AG04450 (cell line): Measurements from ENCODE around the gene SPAG9. TPM values are rescaled to one million over a fixed set of nuclear protein-coding genes. Genes with fewer than 3 reads are reported as not detected.

Source experiments
- CTCF ChIA-PET: fragments of 300-600, 350-600 bp; formaldehyde crosslinking; extraction: SDS; loops from one replicate; lab custom pipeline; 2022; ENCODE audit warnings: antibody characterized with exemption, inconsistent platforms; lab: Charles Lee
- POLR2A ChIA-PET: fragments of 350-600 bp; formaldehyde crosslinking; extraction: SDS; loops from one replicate; lab custom pipeline; 2021; ENCODE audit warnings: antibody characterized with exemption, inconsistent platforms; lab: Yijun Ruan, JAX
- DNase-seq: peaks from one replicate; pipeline ENCODE4 v3.0.0-alpha.2; 2011; ENCODE audit warnings: low read depth, low spot score
- H3K27ac ChIP-seq: one replicate; pipeline ENCODE4 v1.5.1; 2012; ENCODE audit warnings: low read depth, low read length, control low read depth
- H3K27me3 ChIP-seq: one replicate; pipeline ENCODE4 v1.6.0; 2012; ENCODE audit warnings: low read length; ENCODE audit not compliant: control insufficient read depth, insufficient read depth
- H3K4me3 ChIP-seq: 2 replicates; pipeline ENCODE4 v1.5.1; 2011; ENCODE audit warnings: mild to moderate bottlenecking, low read depth, low read length, control low read depth
- H3K9me3 ChIP-seq: 2 replicates; pipeline ENCODE4 v1.5.1; 2012; ENCODE audit warnings: low read length; ENCODE audit not compliant: control insufficient read depth, insufficient read depth
- polyA plus RNA-seq: library from polyadenylated mRNA; depleted of rRNA; stranded (reverse); fragments of >200 nt; gene quantifications from 2 replicates; pipeline ENCODE4 v1.2.3, GENCODE V29; 2011
- TF ChIP-seq, protein P1 (sequence below): IDR thresholded peaks from 2 replicates; pipeline ENCODE4 v1.5.1; 2011; ENCODE audit warnings: low read depth, low read length, control low read depth, inconsistent platforms

The SPAG9 gene
- polyA plus RNA-seq, 1 experiment: 42.1 TPM

DNA sequence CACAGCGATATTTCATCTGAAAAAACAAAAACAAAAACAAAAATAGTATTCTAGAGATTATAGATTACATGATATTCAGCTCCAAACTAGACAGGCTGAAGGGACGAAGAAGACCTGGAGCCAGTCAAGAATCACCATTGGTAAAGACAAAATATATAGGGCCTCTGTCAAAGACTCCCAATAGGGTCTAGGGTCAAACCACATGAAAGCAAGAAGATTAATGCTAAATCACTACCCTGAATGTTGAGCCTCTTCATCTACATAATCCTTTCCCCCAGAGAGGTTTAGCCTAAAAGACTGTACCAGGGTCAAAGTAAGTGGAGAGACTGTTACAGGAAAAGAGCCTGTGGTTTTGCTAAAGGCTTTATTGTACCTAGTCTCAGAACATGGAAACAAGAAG is 21.9 kb upstream of the SPAG9 start:
- no peaks in the 10 kb centered on the region for H3K9me3 ChIP-seq
- no peak overlapping the region for H3K27ac ChIP-seq
- ChIA-PET POLR2A (no interaction called here), CTCF (interaction anchor here (0.7 kb wide), 1 partner anchor 10 kb away, joined by 4 read pairs; the partner anchor contains the start of gene NME1)
- no peaks in the 10 kb centered on the region for H3K27me3 ChIP-seq
- no peak for DNase-seq
- no peak overlapping the region for H3K4me3 ChIP-seq
- TF ChIP-seq, protein P1, sequence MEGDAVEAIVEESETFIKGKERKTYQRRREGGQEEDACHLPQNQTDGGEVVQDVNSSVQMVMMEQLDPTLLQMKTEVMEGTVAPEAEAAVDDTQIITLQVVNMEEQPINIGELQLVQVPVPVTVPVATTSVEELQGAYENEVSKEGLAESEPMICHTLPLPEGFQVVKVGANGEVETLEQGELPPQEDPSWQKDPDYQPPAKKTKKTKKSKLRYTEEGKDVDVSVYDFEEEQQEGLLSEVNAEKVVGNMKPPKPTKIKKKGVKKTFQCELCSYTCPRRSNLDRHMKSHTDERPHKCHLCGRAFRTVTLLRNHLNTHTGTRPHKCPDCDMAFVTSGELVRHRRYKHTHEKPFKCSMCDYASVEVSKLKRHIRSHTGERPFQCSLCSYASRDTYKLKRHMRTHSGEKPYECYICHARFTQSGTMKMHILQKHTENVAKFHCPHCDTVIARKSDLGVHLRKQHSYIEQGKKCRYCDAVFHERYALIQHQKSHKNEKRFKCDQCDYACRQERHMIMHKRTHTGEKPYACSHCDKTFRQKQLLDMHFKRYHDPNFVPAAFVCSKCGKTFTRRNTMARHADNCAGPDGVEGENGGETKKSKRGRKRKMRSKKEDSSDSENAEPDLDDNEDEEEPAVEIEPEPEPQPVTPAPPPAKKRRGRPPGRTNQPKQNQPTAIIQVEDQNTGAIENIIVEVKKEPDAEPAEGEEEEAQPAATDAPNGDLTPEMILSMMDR: no peak

DNA sequence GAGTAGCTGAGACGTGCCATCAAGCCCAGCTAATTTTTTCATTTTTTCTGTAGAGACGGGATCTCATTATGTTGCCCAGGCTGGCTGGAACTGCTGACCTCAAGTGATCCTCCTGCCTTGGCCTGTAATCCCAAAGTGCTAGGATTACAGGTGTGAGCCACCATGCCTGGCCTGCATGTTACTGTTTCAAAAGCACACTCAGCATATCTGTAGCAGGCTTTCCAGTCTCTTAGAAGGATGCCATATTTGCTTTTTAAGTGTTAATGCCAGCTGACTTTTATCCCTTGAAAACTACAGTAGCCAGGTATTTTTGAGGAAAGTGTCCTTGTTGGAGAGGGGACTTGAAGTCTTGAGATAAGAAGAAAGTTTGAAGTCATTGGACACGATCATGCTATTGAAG is 15.3 kb upstream of the SPAG9 start:
- Histone ChIP-seq H3K27ac (no peak overlapping the region), H3K9me3 (no peaks in the 10 kb centered on the region), H3K27me3 (no peaks in the 10 kb centered on the region), H3K4me3 (no peak overlapping the region)
- ChIA-PET POLR2A (no interaction called here), CTCF (interaction anchor here (2.0 kb wide), 1 partner anchor 17 kb away, joined by 7 read pairs; the partner anchor contains the start of gene NME1)
- no peak for DNase-seq
- TF ChIP-seq, protein P1: no peak

DNA sequence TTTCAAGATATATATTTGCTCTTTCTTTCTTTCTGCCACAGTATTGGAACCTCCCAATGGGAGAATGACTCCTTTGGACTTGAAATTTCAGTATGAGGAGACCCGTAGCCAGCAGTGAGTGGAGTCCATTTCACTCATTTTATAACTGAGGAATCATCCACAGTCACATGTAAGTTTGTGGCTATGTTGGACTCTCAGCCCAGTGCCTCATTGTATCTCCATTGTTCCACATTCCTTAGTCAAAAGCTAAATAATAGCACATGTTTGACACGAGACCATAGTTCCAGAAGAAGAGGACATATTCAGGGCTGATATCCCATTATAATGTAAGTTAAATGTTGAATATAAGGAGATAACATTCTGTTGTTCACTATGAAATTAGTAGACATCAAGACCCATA is 12.7 kb upstream of the SPAG9 start:
- H3K27ac ChIP-seq: no peak overlapping the region
- TF ChIP-seq, protein P1: no peak
- ChIA-PET POLR2A (no interaction called here), CTCF (no interaction called here)
- no peak for DNase-seq
- H3K4me3 ChIP-seq: no peak overlapping the region
- no peaks in the 10 kb centered on the region for H3K27me3 ChIP-seq
- H3K9me3 ChIP-seq: no peaks in the 10 kb centered on the region

DNA sequence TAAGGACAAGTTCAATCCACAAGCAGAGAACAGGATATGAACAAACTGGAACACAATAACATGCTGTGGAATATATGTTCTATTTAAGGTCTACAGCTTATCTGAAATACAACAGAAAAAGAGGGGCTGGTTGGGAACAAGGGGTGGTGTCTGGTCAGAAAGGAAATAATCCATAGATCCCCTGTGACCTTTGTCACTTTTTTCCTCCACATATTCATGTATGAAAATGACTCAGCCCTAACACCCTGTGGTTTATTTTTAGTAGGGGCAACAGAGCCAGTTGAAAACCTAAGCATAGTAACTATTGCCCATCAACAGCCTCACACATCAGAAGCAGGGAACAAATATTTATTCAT is 12.3 kb upstream of the SPAG9 start:
- TF ChIP-seq, protein P1: no peak
- DNase-seq: no peak
- Histone ChIP-seq H3K4me3 (no peak overlapping the region), H3K27me3 (no peaks in the 10 kb centered on the region), H3K9me3 (no peaks in the 10 kb centered on the region), H3K27ac (no peak overlapping the region)
- ChIA-PET CTCF (no interaction called here), POLR2A (no interaction called here)

DNA sequence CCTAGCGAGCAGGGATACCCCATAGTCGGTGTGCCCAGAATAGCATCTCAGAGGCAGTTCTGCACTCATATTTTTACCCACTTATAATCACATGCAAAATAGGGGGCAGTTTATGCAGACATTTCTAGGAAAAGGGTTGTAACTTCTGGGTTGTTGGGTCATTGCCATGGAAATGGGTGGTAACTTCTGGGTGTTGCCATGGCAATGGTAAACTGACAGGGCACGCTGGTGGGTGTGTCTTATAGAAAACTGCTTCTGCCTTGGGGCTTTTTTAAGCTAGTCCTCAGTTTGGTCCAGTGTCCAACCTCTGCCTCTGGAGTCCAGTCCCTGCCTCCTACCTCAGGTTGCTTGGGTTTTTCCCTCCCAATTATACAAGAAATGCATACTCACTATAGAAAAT is 7.4 kb upstream of the SPAG9 start:
- Histone ChIP-seq H3K4me3 (no peak overlapping the region), H3K27me3 (no peaks in the 10 kb centered on the region), H3K9me3 (no peaks in the 10 kb centered on the region), H3K27ac (no peak overlapping the region)
- ChIA-PET CTCF (interaction anchor here (1.1 kb wide), 1 partner anchor 25 kb away, joined by 7 read pairs; the partner anchor contains the start of gene NME1), POLR2A (no interaction called here)
- no peak for DNase-seq
- TF ChIP-seq, protein P1: no peak
